Muscle layer of duodenum (tissue), 2 donors: ENCODE measurements around the gene IL4.
"Not testable (repeated sequence)": the region's sequence is repeated elsewhere in the genome, so short reads cannot be mapped to it uniquely, and the experiment has no call there.

ENCODE experiments used
- H3K27ac ChIP-seq: one replicate; pipeline ENCODE4 v1.7.0; 2013; ENCODE audit warnings: mild to moderate bottlenecking, low read length
- H3K27me3 ChIP-seq: one replicate; pipeline ENCODE4 v1.7.0; 2013; ENCODE audit warnings: low read depth, mild to moderate bottlenecking, control low read depth, low read length
- H3K36me3 ChIP-seq, 2 donors: one replicate each; pipeline ENCODE4 v1.7.0; 2013; ENCODE audit warnings: low read length in 2 of 2, control low read depth in 1 of 2, mild to moderate bottlenecking in 1 of 2; ENCODE audit not compliant: insufficient read depth in 2 of 2, control insufficient read depth in 1 of 2
- H3K4me1 ChIP-seq, 2 donors: one replicate each; pipeline ENCODE4 v1.7.0; 2013; ENCODE audit warnings: low read length in 2 of 2, mild to moderate bottlenecking in 2 of 2, control low read depth in 1 of 2, moderate library complexity in 1 of 2; ENCODE audit not compliant: insufficient read depth in 2 of 2, control insufficient read depth in 1 of 2
- H3K4me3 ChIP-seq, 2 donors: one replicate each; pipeline ENCODE4 v1.7.0; 2013; ENCODE audit warnings: low read length in 2 of 2, low read depth in 1 of 2, mild to moderate bottlenecking in 1 of 2
- H3K9me3 ChIP-seq, 2 donors: one replicate each; pipeline ENCODE4 v1.7.0; 2013; ENCODE audit warnings: low read length in 2 of 2, control low read depth in 1 of 2, mild to moderate bottlenecking in 1 of 2; ENCODE audit not compliant: control insufficient read depth in 1 of 2
- donor health status: healthy.

The IL4 gene

DNA sequence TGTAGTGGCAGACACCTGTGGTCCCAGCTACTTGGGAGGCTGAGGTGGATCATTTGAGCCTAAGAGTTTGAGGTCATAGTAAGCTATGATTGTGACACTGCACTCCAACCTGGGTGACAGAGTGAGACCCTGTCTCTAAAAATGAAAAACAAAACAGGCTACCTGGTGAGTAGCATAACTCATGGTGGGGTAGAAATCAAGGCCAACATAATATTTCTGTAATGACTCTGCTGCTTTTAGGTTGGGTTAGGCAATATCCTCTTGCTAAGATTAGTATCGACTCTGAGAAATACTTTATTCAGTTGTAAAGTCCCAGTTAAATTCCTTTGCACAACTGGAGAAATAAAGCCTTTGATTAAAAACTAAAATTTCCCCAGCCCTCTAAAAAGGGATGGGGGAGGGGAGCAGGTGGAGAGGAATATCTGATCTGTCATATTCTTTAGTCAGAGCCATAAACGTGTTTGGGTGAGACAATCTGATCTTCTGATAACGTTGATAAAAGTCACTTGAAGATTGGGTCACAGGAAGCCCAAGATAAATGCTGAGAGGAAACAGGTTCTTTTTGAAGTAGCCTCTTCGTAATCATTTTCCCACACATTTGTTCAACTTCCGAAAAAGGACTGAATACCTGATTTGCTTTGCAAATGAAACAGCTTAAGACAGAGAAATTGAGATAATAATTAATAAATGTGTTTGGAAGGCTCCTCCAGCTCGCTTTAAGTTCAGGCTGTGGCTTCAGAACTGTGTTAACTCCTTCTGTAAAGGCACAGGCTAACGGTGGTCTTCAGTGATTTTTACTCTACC, 14.9 kb downstream of the IL4 start:
- H3K27ac ChIP-seq: no peak overlapping the region
- no peaks in the 10 kb centered on the region for H3K27me3 ChIP-seq
- no peaks in the 10 kb centered on the region for H3K9me3 ChIP-seq
- peaks cover 0 to 4% of the 10 kb centered on the region in 2 donors for H3K36me3 ChIP-seq
- H3K4me3 ChIP-seq: no peak overlapping the region
- H3K4me1 ChIP-seq: no peaks in the 10 kb centered on the region

DNA sequence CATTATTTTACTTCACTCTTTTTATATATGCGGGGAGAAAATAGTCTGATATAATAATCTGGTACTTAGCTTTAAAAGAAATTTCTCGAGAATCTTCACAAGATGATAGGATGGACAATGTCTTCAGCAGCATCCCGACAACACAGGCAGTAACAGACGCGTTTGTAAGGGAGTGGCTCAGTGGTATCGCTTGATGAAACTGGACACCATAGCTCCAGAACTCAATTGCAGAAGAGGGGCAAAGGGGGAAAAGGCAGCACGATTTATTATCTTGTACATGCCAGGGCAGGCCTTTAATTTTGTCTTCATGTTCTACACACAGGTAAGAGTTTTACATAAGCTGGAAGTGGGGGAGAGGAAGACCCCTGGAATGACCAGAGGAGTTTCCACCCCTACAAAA, 15.7 kb downstream of the IL4 start:
- H3K27me3 ChIP-seq: no peaks in the 10 kb centered on the region
- no peak overlapping the region for H3K27ac ChIP-seq
- H3K4me3 ChIP-seq: no peak overlapping the region
- no peaks in the 10 kb centered on the region for H3K9me3 ChIP-seq
- H3K4me1 ChIP-seq: no peaks in the 10 kb centered on the region
- peaks cover 0 to 4% of the 10 kb centered on the region in 2 donors for H3K36me3 ChIP-seq

DNA sequence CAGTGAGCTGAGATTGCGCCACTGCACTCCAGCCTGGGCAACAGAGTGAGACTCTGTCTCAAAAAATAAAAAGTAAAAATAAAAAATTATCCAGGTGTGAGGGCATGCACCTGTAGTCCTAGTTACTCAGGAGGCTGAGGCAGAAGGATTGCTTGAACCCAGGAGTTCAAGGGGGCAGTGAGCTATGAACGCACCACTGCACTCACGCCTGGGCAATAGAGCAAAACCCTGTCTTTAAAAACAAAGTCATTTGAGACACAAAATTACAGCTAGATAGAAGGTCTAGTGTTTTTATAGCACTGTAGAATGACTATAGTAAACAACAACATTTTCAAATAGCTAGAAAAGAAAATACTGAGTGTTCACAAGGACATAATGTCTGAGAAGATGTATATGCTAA, 16.4 kb downstream of the IL4 start:
- no peak overlapping the region for H3K27ac ChIP-seq
- no peaks in the 10 kb centered on the region for H3K27me3 ChIP-seq
- no peaks in the 10 kb centered on the region for H3K4me1 ChIP-seq
- no peak overlapping the region for H3K4me3 ChIP-seq
- H3K9me3 ChIP-seq: no peaks in the 10 kb centered on the region
- peaks cover 0 to 4% of the 10 kb centered on the region in 2 donors for H3K36me3 ChIP-seq

DNA sequence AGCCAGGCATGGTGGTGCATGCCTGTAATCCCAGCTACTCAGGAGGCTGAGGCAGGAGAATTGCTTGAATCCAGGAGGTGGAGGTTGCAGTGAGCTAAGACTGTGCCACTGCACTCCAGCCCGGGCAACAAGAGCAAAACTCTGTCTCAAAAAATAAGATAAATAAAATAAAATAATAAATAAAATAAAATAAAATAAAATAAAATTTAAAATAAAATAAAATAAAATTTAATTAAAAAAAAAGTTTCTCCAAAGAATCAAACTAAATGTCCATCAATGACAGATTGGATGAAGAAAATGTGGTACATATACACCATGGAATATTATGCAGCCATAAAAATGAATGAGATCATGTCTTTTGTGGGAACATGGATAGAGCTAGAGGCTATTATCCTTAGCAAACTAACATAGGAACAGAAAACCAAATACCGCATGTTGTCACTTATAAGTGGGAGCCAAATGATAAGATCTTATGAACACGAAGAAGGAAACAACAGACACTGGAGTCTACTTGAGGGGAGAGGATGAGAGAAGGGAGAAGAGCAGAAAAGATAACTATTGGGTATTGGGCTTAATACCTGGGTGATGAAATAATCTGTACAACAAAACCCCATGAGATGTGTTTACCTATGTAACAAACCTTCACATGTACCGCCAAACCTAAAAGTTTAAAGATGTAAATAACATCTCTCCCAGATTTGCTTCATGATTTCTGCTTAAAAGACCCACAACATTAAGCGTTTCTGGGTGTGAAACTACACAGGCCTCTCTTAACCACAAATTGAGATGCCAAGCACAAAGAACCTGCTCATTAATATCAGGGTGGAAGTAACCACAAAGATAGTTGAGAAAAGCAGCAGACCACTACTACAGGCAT, 18.2 kb downstream of the IL4 start:
- not testable (repeated sequence) for H3K27ac ChIP-seq, H3K36me3 ChIP-seq, H3K9me3 ChIP-seq, H3K27me3 ChIP-seq, H3K4me1 ChIP-seq, H3K4me3 ChIP-seq

DNA sequence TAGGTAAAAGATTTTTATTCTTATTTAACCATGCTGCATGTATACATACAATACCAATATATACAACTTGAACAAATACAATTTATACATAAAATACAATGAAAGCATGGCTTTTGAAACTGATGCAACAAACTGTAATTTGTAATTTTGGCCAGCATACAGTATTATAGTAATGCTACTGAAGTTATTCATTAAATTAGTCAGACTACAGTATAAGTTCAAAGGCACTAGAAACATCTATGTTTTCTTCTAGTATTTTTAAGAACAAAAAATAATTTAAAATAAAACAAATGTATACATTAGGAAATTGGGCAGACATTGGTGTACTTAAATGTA, 18.8 kb downstream of the IL4 start:
- no peak overlapping the region for H3K4me3 ChIP-seq
- H3K27ac ChIP-seq: no peak overlapping the region
- no peaks in the 10 kb centered on the region for H3K4me1 ChIP-seq
- H3K36me3 ChIP-seq: peaks cover 3 to 9% of the 10 kb centered on the region in 2 donors
- no peaks in the 10 kb centered on the region for H3K27me3 ChIP-seq
- H3K9me3 ChIP-seq: no peaks in the 10 kb centered on the region

DNA sequence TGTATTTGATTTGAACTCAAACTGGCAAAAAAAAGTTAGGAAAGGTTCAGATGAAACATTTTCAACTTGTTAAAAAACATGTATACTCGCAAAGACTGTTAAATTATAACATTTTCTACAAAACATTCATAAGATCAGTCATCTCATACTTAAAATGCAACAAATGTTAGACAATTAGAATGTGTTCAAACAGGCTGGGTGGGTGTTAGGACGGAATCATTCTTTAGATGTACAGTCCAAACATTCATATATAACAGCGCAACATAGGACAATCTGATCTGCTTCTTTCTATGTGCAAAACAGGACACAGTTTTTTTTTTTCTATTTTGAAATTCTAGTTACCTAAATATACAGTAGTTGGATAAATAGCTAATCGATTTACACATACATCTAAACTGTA, 22.2 kb downstream of the IL4 start:
- H3K27me3 ChIP-seq: no peaks in the 10 kb centered on the region
- H3K27ac ChIP-seq: no peak overlapping the region
- H3K4me1 ChIP-seq: no peaks in the 10 kb centered on the region
- H3K9me3 ChIP-seq: no peaks in the 10 kb centered on the region
- H3K4me3 ChIP-seq: no peak overlapping the region
- peaks cover 11 to 17% of the 10 kb centered on the region in 2 donors for H3K36me3 ChIP-seq

DNA sequence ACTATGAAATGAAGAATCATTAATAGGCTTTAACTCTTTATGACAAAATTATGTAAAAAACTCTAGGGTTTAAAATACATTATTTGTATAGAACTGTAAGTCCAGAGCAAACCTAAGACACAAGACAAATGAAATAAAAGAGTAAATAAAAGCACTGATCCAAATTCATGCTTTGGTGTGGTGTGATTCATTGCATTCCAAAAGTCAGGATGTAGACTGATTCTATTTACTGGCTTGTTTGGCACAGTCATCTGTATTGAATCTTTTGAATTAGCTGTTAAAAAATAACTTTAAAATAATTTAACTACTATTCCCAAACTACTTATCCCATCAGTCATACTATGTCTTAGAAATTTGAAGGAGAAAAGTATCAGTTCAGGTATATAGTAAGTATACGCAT, 31.1 kb downstream of the IL4 start:
- no peaks in the 10 kb centered on the region for H3K27me3 ChIP-seq
- H3K9me3 ChIP-seq: no peaks in the 10 kb centered on the region
- no peak overlapping the region for H3K4me3 ChIP-seq
- no peak overlapping the region for H3K27ac ChIP-seq
- peaks cover 12 to 20% of the 10 kb centered on the region in 2 donors for H3K36me3 ChIP-seq
- no peaks in the 10 kb centered on the region for H3K4me1 ChIP-seq

DNA sequence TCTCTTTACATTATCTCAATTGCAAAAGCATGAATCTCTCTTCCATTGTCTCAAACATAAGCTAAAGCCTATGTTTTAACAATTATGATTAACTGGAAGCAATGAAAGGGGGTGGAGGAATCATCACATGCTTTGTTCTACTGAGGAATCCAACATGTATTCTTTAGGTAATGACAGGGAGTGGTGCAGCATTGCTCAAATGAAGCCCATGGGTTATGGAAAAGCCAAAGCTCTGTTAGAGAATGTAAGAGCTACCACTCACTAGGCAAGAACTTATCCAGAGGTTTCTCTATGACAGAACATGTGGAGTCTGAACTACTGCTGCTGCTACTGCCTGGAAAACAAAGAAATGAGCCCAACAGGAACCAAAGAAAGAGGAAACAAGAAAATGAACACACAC, 34.9 kb downstream of the IL4 start:
- Histone ChIP-seq H3K9me3 (no peaks in the 10 kb centered on the region), H3K4me3 (no peak overlapping the region), H3K4me1 (no peaks in the 10 kb centered on the region), H3K36me3 (no peaks in the 10 kb centered on the region), H3K27me3 (no peaks in the 10 kb centered on the region), H3K27ac (no peak overlapping the region)

DNA sequence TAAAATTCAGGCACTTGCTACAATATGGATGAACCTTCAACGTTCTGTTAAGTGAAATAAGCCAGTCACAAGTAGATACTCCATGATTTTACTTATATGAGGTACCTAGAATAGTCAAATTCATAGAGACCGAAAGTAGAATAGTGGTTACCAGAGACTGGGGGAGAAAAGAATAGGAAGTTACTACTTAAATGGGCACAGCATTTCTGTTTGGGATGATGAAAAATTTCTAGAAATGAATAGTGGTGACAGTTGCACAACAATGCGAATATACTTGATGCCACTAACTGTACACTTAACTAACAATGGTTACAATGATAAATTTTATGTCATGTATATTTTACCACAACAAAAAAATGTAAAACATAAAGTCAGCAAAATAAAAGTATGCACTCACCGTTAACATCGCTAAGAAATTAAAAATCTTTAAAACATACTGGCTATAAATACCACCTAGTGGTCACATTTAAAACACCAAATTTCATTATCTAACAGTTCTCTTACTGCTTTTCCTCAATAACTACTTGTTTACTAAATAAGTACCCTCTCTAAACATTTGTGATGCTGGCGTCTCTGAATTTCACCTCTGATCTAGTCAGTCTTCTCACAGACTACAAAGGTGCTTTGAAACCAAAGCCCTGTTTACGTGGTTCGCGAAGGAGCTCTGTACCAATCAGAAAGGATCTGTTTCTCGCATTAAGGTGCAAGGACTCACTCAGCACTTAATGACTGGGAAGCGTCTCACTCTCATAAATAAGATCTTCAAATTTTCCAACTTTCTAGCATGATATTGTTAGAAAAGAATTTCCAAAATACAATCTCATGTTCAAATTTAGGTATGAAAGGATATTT, 40.9 kb downstream of the IL4 start:
- Histone ChIP-seq H3K27ac (no peak overlapping the region), H3K4me1 (no peaks in the 10 kb centered on the region), H3K4me3 (no peak overlapping the region), H3K36me3 (no peaks in the 10 kb centered on the region), H3K9me3 (no peaks in the 10 kb centered on the region), H3K27me3 (no peaks in the 10 kb centered on the region)

DNA sequence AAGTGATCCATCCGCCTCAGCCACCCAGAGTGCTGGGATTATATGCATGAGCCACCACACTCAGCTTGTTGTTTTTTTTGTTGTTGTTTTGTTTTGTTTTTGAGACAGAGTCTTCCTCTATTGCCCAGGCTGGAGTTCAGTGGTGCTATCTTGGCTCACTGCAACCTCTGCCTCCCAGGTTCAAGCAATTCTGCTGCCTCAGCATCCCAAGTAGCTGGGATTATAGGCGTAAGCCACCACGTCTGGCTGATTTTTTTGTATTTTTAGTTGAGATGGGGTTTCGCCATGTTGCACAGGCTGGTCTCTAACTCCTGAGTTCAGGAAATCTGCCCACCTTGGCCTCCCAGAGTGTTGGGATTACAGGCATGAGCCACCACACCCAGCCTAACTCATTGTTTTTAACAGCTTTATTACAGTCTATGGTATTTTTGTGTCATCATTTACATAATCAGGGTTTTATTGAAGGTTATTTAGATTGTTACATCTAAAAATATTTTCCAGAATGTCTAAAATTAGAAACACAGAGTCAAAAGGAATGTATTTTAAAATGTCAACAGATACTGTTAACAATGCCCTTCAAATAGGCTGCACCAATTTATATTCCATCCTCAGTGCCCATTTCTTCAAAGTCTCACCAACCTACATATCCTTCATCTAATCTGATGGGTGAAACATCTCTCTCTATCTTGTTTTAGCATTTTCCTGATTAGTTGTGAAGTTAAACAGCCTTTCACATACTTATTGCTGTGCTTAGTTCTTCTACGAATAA, 44.9 kb downstream of the IL4 start:
- no peaks in the 10 kb centered on the region for H3K9me3 ChIP-seq
- no peaks in the 10 kb centered on the region for H3K27me3 ChIP-seq
- H3K4me3 ChIP-seq: no peak overlapping the region
- no peaks in the 10 kb centered on the region for H3K4me1 ChIP-seq
- no peak overlapping the region for H3K27ac ChIP-seq
- H3K36me3 ChIP-seq: peaks cover 4 to 9% of the 10 kb centered on the region in 2 donors
